PC-3 (cell line): ENCODE data around the gene BMPER. TPM values are rescaled to one million over a fixed set of nuclear protein-coding genes. Genes with fewer than 3 reads are reported as not detected.

Experiments
- ATAC-seq: fragments of 200-7000 bp; cut with Tn5 transposase; 2 replicates; pipeline ENCODE4 v1.9.1; 2020; ENCODE audit warnings: mild to moderate bottlenecking, moderate library complexity
- BruUV-seq: library from RNA; stranded (reverse); fragments of 400-500 nt; replicated peaks from 2 replicates; lab custom pipeline; 2021; lab: Mats Ljungman, UMichigan
- CTCF ChIA-PET: fragments of 300-600 bp; sonication (Branson Sonifier 250); formaldehyde crosslinking; loops from one replicate; lab custom pipeline; 2022; ENCODE audit warnings: antibody characterized with exemption; lab: Charles Lee
- POLR2A ChIA-PET: fragments of 300-600 bp; sonication (Branson Sonifier 250); formaldehyde crosslinking; loops from one replicate; lab custom pipeline; 2022; ENCODE audit warnings: antibody characterized with exemption; ENCODE audit not compliant: unreplicated experiment; lab: Charles Lee
- DNase-seq: peaks from one replicate; pipeline ENCODE4 v3.0.0-alpha.2; 2015
- H2AFZ ChIP-seq: fragments of 300-600 bp; sonication (generic); 2 replicates; pipeline ENCODE4 v1.6.0; 2016; ENCODE audit warnings: antibody characterized with exemption, low read length
- H3F3A ChIP-seq: fragments of 300-600 bp; sonication (generic); one replicate; pipeline ENCODE4 v1.6.0; 2017; ENCODE audit warnings: antibody characterized with exemption, low read length, control low read depth, mild to moderate bottlenecking; ENCODE audit not compliant: unreplicated experiment
- H3K27ac ChIP-seq: fragments of 300-600 bp; sonication (generic); 2 replicates; pipeline ENCODE4 v1.5.1; 2016; ENCODE audit warnings: mild to moderate bottlenecking, low read length
- H3K27me3 ChIP-seq: fragments of 300-600 bp; sonication (generic); 2 replicates; pipeline ENCODE4 v1.6.1; 2016; ENCODE audit warnings: low read length, mixed read lengths
- H3K36me3 ChIP-seq: fragments of 300-600 bp; sonication (generic); 2 replicates; pipeline ENCODE4 v1.6.1; 2016; ENCODE audit warnings: low read depth, mixed run types, low read length, mixed read lengths
- H3K4me1 ChIP-seq: fragments of 300-600 bp; sonication (generic); 2 replicates; pipeline ENCODE4 v1.5.1; 2016; ENCODE audit warnings: low read length; ENCODE audit not compliant: insufficient read depth
- H3K4me2 ChIP-seq: fragments of 300-600 bp; sonication (generic); 2 replicates; pipeline ENCODE4 v1.6.0; 2016; ENCODE audit warnings: low read length
- H3K4me3 ChIP-seq: fragments of 300-600 bp; sonication (generic); 2 replicates; pipeline ENCODE4 v1.5.1; 2016; ENCODE audit warnings: mild to moderate bottlenecking, low read length, mixed read lengths
- H3K79me2 ChIP-seq: fragments of 300-600 bp; sonication (generic); 2 replicates; pipeline ENCODE4 v1.6.1; 2017; ENCODE audit warnings: low read length, mixed read lengths
- H3K9ac ChIP-seq: fragments of 300-600 bp; sonication (generic); 2 replicates; pipeline ENCODE4 v1.6.0; 2016; ENCODE audit warnings: mild to moderate bottlenecking, low read length
- H3K9me2 ChIP-seq: fragments of 300-600 bp; sonication (generic); replicated peaks from 2 replicates; pipeline ENCODE4 v1.6.1; 2016; ENCODE audit warnings: mixed run types, low read length, mixed read lengths
- H3K9me3 ChIP-seq: fragments of 300-600 bp; sonication (generic); 2 replicates; pipeline ENCODE4 v1.6.1; 2016; ENCODE audit warnings: low read length, mixed read lengths
- H4K20me1 ChIP-seq: fragments of 300-600 bp; sonication (generic); 2 replicates; pipeline ENCODE4 v1.6.1; 2016; ENCODE audit warnings: low read length, mixed read lengths
- CTCF ChIP-seq: fragments of 300-600 bp; sonication (generic); conservative IDR thresholded peaks from 2 replicates; pipeline ENCODE4 v1.5.1; 2017; ENCODE audit warnings: antibody characterized with exemption, low read depth, mild to moderate bottlenecking, low read length
- EZH2 ChIP-seq: fragments of 300-600 bp; sonication (generic); IDR thresholded peaks from one replicate; pipeline ENCODE4 v1.6.1; 2017; ENCODE audit warnings: antibody characterized with exemption, mild to moderate bottlenecking, low read length; ENCODE audit not compliant: unreplicated experiment
- EZH2phosphoT487 ChIP-seq: fragments of 300-600 bp; sonication (generic); IDR thresholded peaks from 2 replicates; pipeline ENCODE4 v1.6.1; 2018; ENCODE audit warnings: mild to moderate bottlenecking, antibody characterized with exemption, low read length, borderline replicate concordance
- intact Hi-C: fragments of 100-400 bp; cut with micrococcal nuclease; formaldehyde crosslinking; loops from 2 replicates; pipeline ENCODE4 v1.9.0; 2023
- total RNA-seq: library from RNA; depleted of rRNA; stranded (reverse); fragments of >200 nt; gene quantifications from 2 replicates; pipeline ENCODE4 v1.2.3, GENCODE V29; 2014

Gene BMPER
- total RNA-seq, 1 experiment from 2014 or later = 0.11 TPM

- Histone ChIP-seq H3K9ac (no peak overlapping the region), H3K4me2 (no peak overlapping the region), H3K9me3 (no peaks in the 10 kb centered on the region), H3F3A (no peaks in the 10 kb centered on the region), H3K36me3 (no peaks in the 10 kb centered on the region), H3K4me1 (no peaks in the 10 kb centered on the region), H3K9me2 (no peaks in the 10 kb centered on the region), H3K79me2 (no peaks in the 10 kb centered on the region), H4K20me1 (no peaks in the 10 kb centered on the region), H3K27ac (no peak overlapping the region), H3K27me3 (no peaks in the 10 kb centered on the region; the same call in 1 of the 2 replicates), H3K4me3 (no peak overlapping the region), H2AFZ (no peak overlapping the region)
- no peak for TF ChIP-seq CTCF
- no peak for TF ChIP-seq EZH2phosphoT487
- TF ChIP-seq EZH2 = no peak
- no TSS peak for BruUV-seq
- DNase-seq = no peak
- intact Hi-C loops = no loop called here
- POLR2A ChIA-PET = no interaction called here
- no peak for ATAC-seq
- CTCF ChIA-PET = no interaction called here
Measured at GRCh38 chr7:34157137-34157536, 251.8 kb downstream of the BMPER start.

GRCh38 chr7:34158368-34159153 is 253.2 kb downstream of the BMPER start:
- no peaks in the 10 kb centered on the region for H3K36me3 ChIP-seq
- ATAC-seq = no peak
- H3K27me3 ChIP-seq = no peaks in the 10 kb centered on the region; the same call in 1 of the 2 replicates
- intact Hi-C loops = no loop called here
- ChIA-PET POLR2A (no interaction called here), CTCF (no interaction called here)
- no peaks in the 10 kb centered on the region for H3F3A ChIP-seq
- H3K4me1 ChIP-seq = no peaks in the 10 kb centered on the region
- H3K9me2 ChIP-seq = no peaks in the 10 kb centered on the region
- H2AFZ ChIP-seq = no peak overlapping the region
- BruUV-seq = no TSS peak
- no peak overlapping the region for H3K9ac ChIP-seq
- no peaks in the 10 kb centered on the region for H3K9me3 ChIP-seq
- H3K4me3 ChIP-seq = no peak overlapping the region
- DNase-seq = no peak
- no peaks in the 10 kb centered on the region for H3K79me2 ChIP-seq
- no peaks in the 10 kb centered on the region for H4K20me1 ChIP-seq
- H3K4me2 ChIP-seq = no peak overlapping the region
- H3K27ac ChIP-seq = no peak overlapping the region
- TF ChIP-seq EZH2 (no peak), CTCF (peak; percentile 29; the same call in 1 of the 2 replicates)

DNA sequence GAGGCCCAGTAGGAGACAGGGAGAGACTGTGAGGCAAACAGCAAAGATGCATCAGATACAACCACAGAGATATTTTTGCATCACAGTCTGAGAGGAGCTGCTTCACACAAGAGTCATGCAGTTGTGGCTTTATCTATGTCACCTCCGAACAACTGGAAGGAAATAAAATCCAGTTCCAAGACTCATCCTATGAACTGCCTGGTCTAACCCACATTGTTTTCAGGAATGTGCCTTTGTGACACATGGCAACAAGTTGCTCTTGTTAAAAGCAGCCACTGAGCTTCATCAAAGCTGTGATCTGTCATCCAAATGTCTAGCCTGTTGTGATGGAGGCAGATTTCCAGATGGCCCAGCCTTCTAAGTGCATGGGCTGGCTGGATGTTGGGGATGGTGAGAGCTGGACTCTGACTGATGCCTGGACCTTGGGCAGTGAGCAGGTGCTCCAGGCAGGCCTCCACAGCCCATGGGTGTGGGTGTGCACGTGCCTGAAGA is 255.0 kb downstream of the BMPER start:
- Histone ChIP-seq H3K9me3 (no peaks in the 10 kb centered on the region), H4K20me1 (no peaks in the 10 kb centered on the region), H3K9me2 (no peaks in the 10 kb centered on the region), H3K36me3 (no peaks in the 10 kb centered on the region), H3F3A (no peaks in the 10 kb centered on the region), H3K27me3 (no peaks in the 10 kb centered on the region; the same call in 1 of the 2 replicates), H3K4me3 (no peak overlapping the region), H3K4me1 (no peaks in the 10 kb centered on the region), H2AFZ (no peak overlapping the region), H3K27ac (no peak overlapping the region), H3K9ac (no peak overlapping the region), H3K79me2 (no peaks in the 10 kb centered on the region), H3K4me2 (no peak overlapping the region)
- intact Hi-C loops = no loop called here
- POLR2A ChIA-PET = no interaction called here
- TF ChIP-seq CTCF (no peak), EZH2 (no peak), EZH2phosphoT487 (no peak)
- DNase-seq (no peak), ATAC-seq (no peak)
- CTCF ChIA-PET = no interaction called here
- BruUV-seq = no TSS peak
